ENCODE data around the gene TMEM209.

The TMEM209 gene

DNA sequence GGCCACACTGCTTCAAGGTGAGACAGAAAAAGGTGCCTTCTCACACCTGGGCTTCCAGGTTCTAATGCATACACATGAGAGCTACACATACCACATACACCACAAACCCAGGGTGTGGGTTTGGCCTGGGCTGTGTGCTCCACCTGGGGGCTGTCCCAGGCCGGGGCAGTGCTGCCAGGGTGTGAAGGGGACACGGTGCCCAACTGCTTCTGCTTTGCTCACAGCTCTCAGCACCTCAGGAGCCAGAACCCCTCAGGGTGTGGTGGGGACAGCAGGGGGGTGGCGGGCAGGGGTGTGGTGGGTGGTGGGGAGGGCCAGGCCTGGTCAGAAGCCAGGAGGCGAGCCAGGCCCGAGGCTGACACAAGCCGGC lies 51.1 kb downstream of the TMEM209 start:
- Histone ChIP-seq H3K9me3 (ENCODE audit: control insufficient read depth, insufficient read depth, low read length) (peaks cover 3% of the 10 kb centered on the region; the same call in 1 of the 2 replicates), H3K4me2 (ENCODE audit: low read length) (no peak overlapping the region), H3K79me2 (ENCODE audit: control insufficient read depth, low read length) (no peaks in the 10 kb centered on the region), H3F3A (ENCODE audit: control insufficient read depth, insufficient read depth) (peaks cover 14% of the 10 kb centered on the region), H3K27ac (ENCODE audit: low read depth, low read length) (no peak overlapping the region), H3K4me1 (ENCODE audit: control insufficient read depth, low read length) (peaks cover 33% of the 10 kb centered on the region), H3K36me3 (ENCODE audit: control insufficient read depth, low read length) (no peaks in the 10 kb centered on the region), H3K9me2 (replicated peaks; ENCODE audit: control insufficient read depth, low read length) (no peaks in the 10 kb centered on the region), H3K4me3 (ENCODE audit: low read length) (no peak overlapping the region), H4K20me1 (ENCODE audit: control insufficient read depth, insufficient read depth, low read depth, low read length) (no peaks in the 10 kb centered on the region), H3K27me3 (ENCODE audit: control insufficient read depth, low read length) (peaks cover 3% of the 10 kb centered on the region)
- no peak for TF ChIP-seq EZH2phosphoT487 (IDR thresholded peaks at IDR 0.05; ENCODE audit: borderline replicate concordance, low read length)
- TF ChIP-seq, protein P1, sequence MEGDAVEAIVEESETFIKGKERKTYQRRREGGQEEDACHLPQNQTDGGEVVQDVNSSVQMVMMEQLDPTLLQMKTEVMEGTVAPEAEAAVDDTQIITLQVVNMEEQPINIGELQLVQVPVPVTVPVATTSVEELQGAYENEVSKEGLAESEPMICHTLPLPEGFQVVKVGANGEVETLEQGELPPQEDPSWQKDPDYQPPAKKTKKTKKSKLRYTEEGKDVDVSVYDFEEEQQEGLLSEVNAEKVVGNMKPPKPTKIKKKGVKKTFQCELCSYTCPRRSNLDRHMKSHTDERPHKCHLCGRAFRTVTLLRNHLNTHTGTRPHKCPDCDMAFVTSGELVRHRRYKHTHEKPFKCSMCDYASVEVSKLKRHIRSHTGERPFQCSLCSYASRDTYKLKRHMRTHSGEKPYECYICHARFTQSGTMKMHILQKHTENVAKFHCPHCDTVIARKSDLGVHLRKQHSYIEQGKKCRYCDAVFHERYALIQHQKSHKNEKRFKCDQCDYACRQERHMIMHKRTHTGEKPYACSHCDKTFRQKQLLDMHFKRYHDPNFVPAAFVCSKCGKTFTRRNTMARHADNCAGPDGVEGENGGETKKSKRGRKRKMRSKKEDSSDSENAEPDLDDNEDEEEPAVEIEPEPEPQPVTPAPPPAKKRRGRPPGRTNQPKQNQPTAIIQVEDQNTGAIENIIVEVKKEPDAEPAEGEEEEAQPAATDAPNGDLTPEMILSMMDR (IDR thresholded peaks at IDR 0.05; ENCODE audit: low read depth, low read length, poor library complexity, severe bottlenecking): no peak

DNA sequence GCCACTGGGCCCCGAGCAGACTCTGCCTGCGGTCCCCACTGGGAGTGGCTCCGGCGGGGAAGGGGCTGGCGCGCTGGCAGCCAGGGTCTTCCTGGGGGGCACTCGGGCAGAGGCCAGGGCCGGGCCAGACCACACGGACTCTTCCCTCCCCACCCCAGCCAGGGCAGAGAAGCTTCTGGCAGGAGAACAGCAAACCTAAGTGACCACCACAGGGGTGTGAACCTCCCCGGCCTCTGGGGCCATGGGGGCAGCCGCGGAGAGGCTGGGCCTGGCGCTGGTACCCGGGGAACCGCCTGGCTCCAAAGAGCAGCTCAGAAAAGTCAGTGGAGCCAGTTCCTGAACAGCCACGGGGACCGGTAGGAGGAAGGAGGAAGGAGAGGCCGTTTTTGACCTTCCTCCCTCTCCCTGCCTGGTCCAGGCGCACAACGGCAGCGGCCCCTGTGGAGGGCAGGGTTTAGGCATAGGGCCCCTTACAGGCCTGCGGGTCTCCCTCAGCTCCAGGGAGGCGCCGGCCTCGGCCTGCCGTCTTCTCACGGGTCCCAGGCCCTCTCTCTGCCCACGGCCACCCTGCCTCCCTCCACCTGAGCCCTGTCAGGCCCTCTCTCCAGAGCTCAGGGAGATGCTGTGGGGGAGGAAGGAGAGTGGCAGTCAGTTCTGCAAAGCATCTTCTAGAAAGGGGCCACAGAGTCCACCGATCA lies 51.8 kb downstream of the TMEM209 start:
- no peak overlapping the region for H3K27ac ChIP-seq (ENCODE audit: low read depth, low read length)
- no peaks in the 10 kb centered on the region for H3K36me3 ChIP-seq (ENCODE audit: control insufficient read depth, low read length)
- H3K4me3 ChIP-seq (ENCODE audit: low read length): no peak overlapping the region
- no peaks in the 10 kb centered on the region for H3K9me2 ChIP-seq (replicated peaks; ENCODE audit: control insufficient read depth, low read length)
- H3K4me2 ChIP-seq (ENCODE audit: low read length): no peak overlapping the region
- no peaks in the 10 kb centered on the region for H4K20me1 ChIP-seq (ENCODE audit: control insufficient read depth, insufficient read depth, low read depth, low read length)
- peaks cover 37% of the 10 kb centered on the region for H3K4me1 ChIP-seq (ENCODE audit: control insufficient read depth, low read length)
- peaks cover 11% of the 10 kb centered on the region for H3K27me3 ChIP-seq (ENCODE audit: control insufficient read depth, low read length)
- peaks cover 3% of the 10 kb centered on the region; the same call in 1 of the 2 replicates for H3K9me3 ChIP-seq (ENCODE audit: control insufficient read depth, insufficient read depth, low read length)
- TF ChIP-seq, protein P1 (IDR thresholded peaks at IDR 0.05; ENCODE audit: low read depth, low read length, poor library complexity, severe bottlenecking): no peak
- TF ChIP-seq EZH2phosphoT487 (IDR thresholded peaks at IDR 0.05; ENCODE audit: borderline replicate concordance, low read length): no peak
- peaks cover 15% of the 10 kb centered on the region for H3F3A ChIP-seq (ENCODE audit: control insufficient read depth, insufficient read depth)
- H3K79me2 ChIP-seq (ENCODE audit: control insufficient read depth, low read length): no peaks in the 10 kb centered on the region

DNA sequence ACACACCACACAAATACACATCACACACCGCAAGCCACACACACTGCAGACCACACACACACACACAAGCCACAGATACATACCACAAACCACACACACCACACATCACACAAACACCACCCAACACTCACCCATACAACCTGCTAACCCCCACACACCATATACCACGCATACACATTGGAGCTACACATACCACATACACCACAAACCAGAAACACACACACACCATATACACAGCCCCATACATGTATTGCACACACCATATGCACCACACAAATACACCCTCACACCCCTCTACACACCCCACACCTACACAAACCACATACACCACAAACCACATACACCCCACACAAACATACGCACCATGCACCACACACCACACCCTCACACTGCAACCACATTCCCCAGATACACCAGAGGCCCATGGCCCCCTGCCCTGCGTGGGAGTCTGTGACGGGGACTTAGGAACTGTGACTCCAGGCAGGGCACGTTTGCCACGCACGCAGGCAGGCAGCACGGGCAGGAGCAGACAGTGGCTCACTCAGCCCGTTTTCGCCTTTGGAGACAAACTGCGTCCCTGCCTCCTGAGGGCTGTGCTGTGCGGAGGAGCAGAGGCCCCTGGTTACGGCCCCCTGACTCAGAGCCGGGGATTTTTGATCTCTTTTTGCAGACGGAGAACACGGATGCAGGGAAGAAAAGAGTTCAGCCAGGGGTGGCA lies 52.6 kb downstream of the TMEM209 start:
- H4K20me1 ChIP-seq (ENCODE audit: control insufficient read depth, insufficient read depth, low read depth, low read length): no peaks in the 10 kb centered on the region
- no peak overlapping the region for H3K4me3 ChIP-seq (ENCODE audit: low read length)
- H3K27ac ChIP-seq (ENCODE audit: low read depth, low read length): no peak overlapping the region
- no peak for TF ChIP-seq EZH2phosphoT487 (IDR thresholded peaks at IDR 0.05; ENCODE audit: borderline replicate concordance, low read length)
- TF ChIP-seq, protein P1 (IDR thresholded peaks at IDR 0.05; ENCODE audit: low read depth, low read length, poor library complexity, severe bottlenecking): no peak
- H3K9me3 ChIP-seq (ENCODE audit: control insufficient read depth, insufficient read depth, low read length): peaks cover 3% of the 10 kb centered on the region; the same call in 1 of the 2 replicates
- H3K36me3 ChIP-seq (ENCODE audit: control insufficient read depth, low read length): no peaks in the 10 kb centered on the region
- H3K79me2 ChIP-seq (ENCODE audit: control insufficient read depth, low read length): no peaks in the 10 kb centered on the region
- no peaks in the 10 kb centered on the region for H3K9me2 ChIP-seq (replicated peaks; ENCODE audit: control insufficient read depth, low read length)
- no peak overlapping the region for H3K4me2 ChIP-seq (ENCODE audit: low read length)
- peaks cover 18% of the 10 kb centered on the region for H3F3A ChIP-seq (ENCODE audit: control insufficient read depth, insufficient read depth)
- peaks cover 39% of the 10 kb centered on the region for H3K4me1 ChIP-seq (ENCODE audit: control insufficient read depth, low read length)
- peaks cover 18% of the 10 kb centered on the region for H3K27me3 ChIP-seq (ENCODE audit: control insufficient read depth, low read length)
